ENCODE results near the gene BSCL2.
"Not testable (repeated sequence)": the region's sequence is repeated elsewhere in the genome, so short reads cannot be mapped to it uniquely, and the experiment has no call there.

DNA sequence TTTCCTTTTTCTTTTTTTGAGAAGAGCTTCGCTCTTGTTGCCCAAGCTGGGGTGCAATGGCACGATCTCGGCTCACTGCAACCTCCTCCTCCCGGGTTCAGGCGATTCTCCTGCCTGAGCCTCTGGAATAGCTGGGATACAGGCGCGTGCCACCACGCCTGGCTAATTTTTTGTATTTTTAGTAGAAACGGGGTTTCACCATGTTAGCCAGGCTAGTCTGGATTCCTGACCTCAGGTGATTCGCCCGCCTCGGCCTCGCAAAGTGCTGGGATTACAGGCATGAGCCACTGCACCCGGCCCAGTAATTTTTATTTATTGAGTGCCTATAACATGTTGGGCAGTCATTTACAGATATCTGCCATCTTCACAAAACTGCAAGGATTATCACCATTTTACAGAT, 22.9 kb upstream of the BSCL2 start:
- not testable (repeated sequence) for TF ChIP-seq CTCF (IDR thresholded peaks at IDR 0.05); ZFX (IDR thresholded peaks at IDR 0.05; ENCODE audit: borderline replicate concordance)
